HG02678 (cell line): ENCODE data around the gene FASLG.
"Not testable (repeated sequence)": the region's sequence is repeated elsewhere in the genome, so short reads cannot be mapped to it uniquely, and the experiment has no call there.

ENCODE experiments used
- ATAC-seq: cut with Tn5 transposase; IDR thresholded peaks from one replicate; pipeline ENCODE4 v1.9.1; 2021; ENCODE audit warnings: mild to moderate bottlenecking, moderate library complexity; ENCODE audit not compliant: unreplicated experiment

FASLG gene

GRCh38 chr1:172658871-172659453 lies at the start of gene FASLG:
Gene FASLG, plus strand, starts transcription at chr1:172659103. Its CDS starts 99 bp downstream, at chr1:172659202.
- ATAC-seq, result no peak

GRCh38 chr1:172609528-172609927 lies 49.4 kb upstream of the FASLG start:
- no peak for ATAC-seq

GRCh38 chr1:172612478-172612877 lies 46.4 kb upstream of the FASLG start:
- ATAC-seq, result no peak

GRCh38 chr1:172613294-172613693 lies 45.6 kb upstream of the FASLG start:
- ATAC-seq, result no peak

- ATAC-seq, result no peak
Observed at GRCh38 chr1:172616195-172616594, 42.7 kb upstream of the FASLG start.

- no peak for ATAC-seq
Observed at GRCh38 chr1:172616636-172617035, 42.3 kb upstream of the FASLG start.

- not testable (repeated sequence) for ATAC-seq
Observed at GRCh38 chr1:172620603-172621002, 38.3 kb upstream of the FASLG start.

GRCh38 chr1:172622541-172622940 lies 36.4 kb upstream of the FASLG start:
- no peak for ATAC-seq

- no peak for ATAC-seq
Observed at GRCh38 chr1:172623748-172624147, 35.2 kb upstream of the FASLG start.

GRCh38 chr1:172626845-172627244 lies 32.1 kb upstream of the FASLG start:
- no peak for ATAC-seq

GRCh38 chr1:172627702-172628101 lies 31.2 kb upstream of the FASLG start:
- no peak for ATAC-seq

- ATAC-seq, result no peak
Observed at GRCh38 chr1:172628401-172628800, 30.5 kb upstream of the FASLG start.

- no peak for ATAC-seq
Observed at GRCh38 chr1:172629170-172629569, 29.7 kb upstream of the FASLG start.

GRCh38 chr1:172629638-172630037 lies 29.3 kb upstream of the FASLG start:
- no peak for ATAC-seq

- no peak for ATAC-seq
Observed at GRCh38 chr1:172630056-172630818, 28.7 kb upstream of the FASLG start.

- no peak for ATAC-seq
Observed at GRCh38 chr1:172630868-172631267, 28.0 kb upstream of the FASLG start.

GRCh38 chr1:172637522-172637921 lies 21.4 kb upstream of the FASLG start:
- ATAC-seq, result no peak

- no peak for ATAC-seq
Observed at GRCh38 chr1:172638249-172638648, 20.7 kb upstream of the FASLG start.

- no peak for ATAC-seq
Observed at GRCh38 chr1:172638885-172639831, 19.7 kb upstream of the FASLG start.

- no peak for ATAC-seq
Observed at GRCh38 chr1:172640111-172640510, 18.8 kb upstream of the FASLG start.

GRCh38 chr1:172641492-172641891 lies 17.4 kb upstream of the FASLG start:
- no peak for ATAC-seq
